Stimulated activated naive CD4-positive, alpha-beta T cell (primary cell): Measurements from ENCODE around the gene HSPBP1.
A peak's percentile ranks its signal among the peaks of the same experiment; 100 is the strongest.
"Not testable (repeated sequence)": the region's sequence is repeated elsewhere in the genome, so short reads cannot be mapped to it uniquely, and the experiment has no call there.

Experiments used
- DNase-seq, 6 experiments: peaks; one replicate each; lab custom pipeline; 2025; lab: John Stamatoyannopoulos, UW

HSPBP1 gene, protein sequence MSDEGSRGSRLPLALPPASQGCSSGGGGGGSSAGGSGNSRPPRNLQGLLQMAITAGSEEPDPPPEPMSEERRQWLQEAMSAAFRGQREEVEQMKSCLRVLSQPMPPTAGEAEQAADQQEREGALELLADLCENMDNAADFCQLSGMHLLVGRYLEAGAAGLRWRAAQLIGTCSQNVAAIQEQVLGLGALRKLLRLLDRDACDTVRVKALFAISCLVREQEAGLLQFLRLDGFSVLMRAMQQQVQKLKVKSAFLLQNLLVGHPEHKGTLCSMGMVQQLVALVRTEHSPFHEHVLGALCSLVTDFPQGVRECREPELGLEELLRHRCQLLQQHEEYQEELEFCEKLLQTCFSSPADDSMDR

DNA sequence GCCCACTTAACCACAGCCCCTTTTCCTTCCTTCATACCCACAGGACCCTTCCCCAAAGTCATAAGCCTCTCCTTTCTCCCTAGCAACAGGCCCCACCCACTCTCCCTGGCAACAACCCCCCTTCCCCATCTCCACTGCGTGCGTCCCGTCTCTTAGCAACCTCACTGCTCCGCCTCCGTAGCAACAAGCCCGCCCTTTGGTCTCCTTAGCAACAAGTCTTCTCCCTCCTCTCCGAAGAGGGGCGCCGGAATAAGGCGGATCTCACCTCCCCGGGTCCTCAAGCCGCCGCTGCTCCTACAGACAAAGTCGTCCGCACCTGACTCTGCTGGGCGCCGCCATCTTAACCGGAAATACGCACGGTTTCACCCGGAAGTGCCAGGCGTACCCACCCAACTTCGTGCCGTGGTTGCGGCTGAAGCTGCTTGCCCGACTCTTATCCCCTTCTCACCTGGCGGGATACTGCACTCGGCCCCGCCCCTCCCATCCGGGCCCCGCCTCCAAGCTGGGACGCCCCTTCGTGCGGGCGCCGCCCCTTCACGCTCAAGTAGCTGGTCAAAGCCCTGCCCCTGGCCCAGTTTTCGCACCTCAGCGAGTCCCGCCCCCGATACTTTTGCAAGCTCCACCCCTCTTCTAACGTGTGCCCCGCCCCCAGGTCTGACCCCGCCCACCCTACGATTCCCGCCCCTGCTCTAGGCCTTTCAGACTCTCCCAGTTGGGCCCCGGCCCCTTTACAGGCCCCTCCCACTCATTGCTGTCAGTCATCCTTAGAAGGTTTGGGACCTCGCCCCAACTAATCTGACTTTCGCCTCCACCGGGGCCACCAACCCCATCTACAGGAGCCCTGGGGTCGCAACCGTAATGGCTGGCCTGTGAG lies at the start of gene HSPBP1:
HSPBP1 (minus strand) TSS at position 341 of the 874 bp plus-strand sequence. CDS start 502 bp downstream, outside the sequence.
- peak; percentile 90 to 96 (median 94) for DNase-seq

GRCh38 chr19:55328774-55329318 lies 48.9 kb upstream of the HSPBP1 start:
- not testable (repeated sequence) for DNase-seq

- no peak for DNase-seq
Measured at GRCh38 chr19:55325172-55325571, 45.3 kb upstream of the HSPBP1 start, which contains the start of gene TMEM150B. Gene TMEM150B (minus strand): TSS chr19:55325341. CDS start chr19:55321036, 4,305 bp downstream.

DNA sequence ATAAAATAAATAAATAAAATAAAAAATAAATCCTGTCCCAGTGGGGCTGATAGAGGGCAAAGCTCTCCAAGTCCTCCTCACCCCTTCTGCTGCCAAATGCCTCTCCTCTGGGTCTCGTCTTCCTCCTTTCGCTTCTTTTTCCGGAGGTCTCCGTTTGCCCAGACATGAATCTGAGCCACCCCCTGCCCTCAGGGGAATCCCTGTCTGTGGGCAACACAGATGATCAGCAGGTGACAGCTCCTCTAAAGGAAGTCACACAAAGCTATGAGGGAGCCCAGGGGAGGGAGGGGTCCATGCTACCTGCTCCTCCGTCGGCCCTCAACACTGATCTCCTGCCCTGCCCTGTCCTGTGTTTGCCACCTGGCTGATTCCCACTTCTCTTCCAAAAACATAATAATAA lies 44.8 kb upstream of the HSPBP1 start:
- DNase-seq, result no peak

DNA sequence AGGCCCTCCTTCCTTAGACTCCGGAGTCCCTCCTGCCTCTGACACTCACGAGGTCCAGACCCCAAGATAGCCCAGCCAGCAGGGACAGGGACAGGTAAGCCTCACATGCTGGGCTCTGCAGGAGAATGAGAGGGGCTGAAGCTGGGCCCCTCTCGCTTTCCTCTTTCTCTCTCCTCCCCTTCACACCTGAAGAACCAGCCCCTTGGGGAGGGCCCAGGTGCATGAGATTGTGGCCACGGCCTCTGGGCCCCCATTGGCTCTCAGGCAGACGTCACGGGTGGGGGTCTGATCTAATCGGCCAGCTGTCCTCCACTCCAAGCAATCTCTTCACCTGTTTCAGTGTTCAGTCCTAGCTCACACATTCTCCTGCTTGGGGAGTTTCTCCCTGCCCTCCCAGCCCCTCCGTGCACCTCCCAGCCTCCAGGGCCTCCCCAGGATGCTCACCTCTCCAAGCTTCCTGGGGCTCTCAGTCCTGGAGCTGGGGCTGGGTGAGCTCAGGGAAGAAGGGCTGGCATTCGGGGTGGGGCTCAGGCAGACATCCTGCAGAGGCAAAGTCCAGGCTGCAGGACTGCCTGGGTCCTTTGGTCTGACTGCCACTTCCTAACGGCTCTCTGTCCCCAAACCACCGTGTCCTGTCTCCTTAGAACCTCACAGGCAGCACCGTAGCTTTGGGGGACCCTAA lies 42.4 kb upstream of the HSPBP1 start:
- no peak for DNase-seq

- DNase-seq, result no peak
Measured at GRCh38 chr19:55321466-55322137, 41.7 kb upstream of the HSPBP1 start.

DNA sequence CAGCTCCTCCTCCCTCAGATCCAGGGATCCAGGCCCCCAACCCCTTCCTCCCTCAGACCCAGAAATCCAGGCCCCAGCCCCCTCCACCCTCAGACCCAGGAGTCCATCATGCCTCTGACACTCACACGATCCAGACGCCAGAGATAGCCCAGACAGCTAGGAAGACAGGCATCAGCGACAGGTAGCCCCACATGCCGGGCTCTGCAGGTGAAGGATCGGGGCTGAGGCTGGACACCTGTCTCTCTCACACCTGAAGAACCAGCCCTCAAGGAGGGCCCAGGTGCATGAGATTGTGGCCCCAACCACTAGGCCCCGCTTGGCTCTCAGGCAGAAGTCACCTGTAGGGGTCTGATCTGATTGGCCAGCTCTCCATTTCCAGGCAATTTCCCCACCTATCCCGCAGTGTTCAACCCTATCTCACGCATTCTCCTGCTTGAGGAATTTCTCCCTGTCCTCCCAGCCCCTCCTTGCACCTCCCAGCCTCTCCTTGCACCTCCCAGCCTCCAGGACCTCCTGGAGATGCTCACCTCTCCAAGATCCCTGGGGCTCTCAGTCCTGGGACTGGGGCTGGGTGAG lies 41.0 kb upstream of the HSPBP1 start:
- no peak for DNase-seq

DNA sequence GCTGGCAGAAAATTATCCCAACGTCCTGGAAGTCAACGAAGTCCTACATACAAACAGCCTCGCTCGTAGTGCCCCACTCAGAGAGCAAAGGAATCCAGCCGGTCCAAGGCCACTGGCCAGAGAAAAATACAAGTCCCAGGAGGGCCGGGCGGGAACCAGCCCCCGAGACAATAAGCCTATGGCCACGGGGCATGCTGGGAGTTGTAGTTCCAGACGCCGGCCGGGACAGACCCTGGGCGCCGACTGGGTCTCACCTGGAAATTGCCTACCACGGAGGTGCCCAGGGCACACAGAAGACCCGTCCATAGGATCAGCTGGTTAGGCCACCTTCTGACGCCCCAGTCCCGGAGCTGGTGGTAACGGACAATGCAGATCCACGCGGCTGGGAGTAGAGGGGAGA lies 39.9 kb upstream of the HSPBP1 start:
- DNase-seq, result no peak

DNA sequence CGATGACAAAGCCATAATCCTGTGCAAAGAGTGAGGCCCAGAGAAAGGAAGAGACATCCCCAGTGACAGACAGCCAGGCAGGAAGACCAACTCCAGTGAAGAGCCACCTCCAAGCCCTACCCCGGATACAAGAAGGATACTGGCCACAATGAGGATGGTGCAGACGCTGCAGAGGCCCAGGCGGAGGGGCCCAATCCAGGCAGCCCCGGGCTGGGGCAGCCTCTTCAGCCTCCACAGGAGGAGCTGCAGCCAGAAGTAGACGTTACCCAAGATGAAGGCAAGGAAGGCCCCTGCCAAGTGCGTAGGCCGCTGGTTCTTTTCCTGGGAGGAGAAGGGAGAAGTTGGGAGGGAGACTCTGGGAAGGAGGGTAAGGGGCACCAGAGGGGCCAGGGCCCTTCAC lies 36.7 kb upstream of the HSPBP1 start:
- no peak for DNase-seq

GRCh38 chr19:55315956-55316525 lies 36.1 kb upstream of the HSPBP1 start:
- DNase-seq, result no peak

DNA sequence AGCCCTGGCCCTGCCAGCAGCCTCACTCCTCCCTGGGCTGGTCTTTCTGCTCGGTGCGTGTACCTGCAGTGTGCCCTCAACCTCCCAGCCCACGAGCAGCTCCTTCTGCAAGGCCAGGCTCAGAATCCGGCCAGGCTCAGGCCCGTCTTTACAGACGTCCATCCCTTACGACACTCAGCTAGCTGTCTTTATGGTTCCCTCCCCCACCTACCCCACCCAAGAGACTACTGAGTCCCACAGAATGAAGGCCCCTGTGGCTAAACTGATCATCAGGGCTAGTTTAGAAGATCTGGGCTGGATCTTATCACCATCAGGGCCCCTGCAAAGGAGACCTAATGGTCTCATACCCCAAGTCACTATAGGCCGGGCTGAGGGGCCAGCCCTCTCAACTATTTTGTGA lies 34.5 kb upstream of the HSPBP1 start:
- DNase-seq, result no peak

GRCh38 chr19:55312621-55313512 lies 33.0 kb upstream of the HSPBP1 start:
- no peak for DNase-seq

DNA sequence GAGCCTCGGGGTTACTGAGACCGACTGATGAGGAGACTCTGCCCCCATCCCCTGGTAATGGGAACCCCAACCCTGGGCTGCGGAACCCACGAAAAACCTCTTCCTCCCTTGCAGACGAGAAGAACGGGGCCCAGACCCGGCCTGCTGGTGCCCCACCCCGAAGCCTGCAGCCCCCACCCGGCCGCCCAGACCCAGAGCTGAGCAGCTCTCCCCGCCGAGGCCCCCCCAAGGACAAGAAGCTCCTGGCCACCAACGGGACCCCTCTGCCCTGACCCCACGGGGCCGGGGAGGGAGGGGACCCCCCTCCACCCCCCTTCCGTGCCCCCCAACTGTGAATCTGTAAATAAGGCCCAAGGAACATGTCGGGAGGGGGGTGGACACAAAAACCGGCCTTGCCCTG lies 31.9 kb upstream of the HSPBP1 start:
- DNase-seq, result no peak

- DNase-seq, result no peak
Measured at GRCh38 chr19:55311397-55311796, 31.5 kb upstream of the HSPBP1 start.

DNA sequence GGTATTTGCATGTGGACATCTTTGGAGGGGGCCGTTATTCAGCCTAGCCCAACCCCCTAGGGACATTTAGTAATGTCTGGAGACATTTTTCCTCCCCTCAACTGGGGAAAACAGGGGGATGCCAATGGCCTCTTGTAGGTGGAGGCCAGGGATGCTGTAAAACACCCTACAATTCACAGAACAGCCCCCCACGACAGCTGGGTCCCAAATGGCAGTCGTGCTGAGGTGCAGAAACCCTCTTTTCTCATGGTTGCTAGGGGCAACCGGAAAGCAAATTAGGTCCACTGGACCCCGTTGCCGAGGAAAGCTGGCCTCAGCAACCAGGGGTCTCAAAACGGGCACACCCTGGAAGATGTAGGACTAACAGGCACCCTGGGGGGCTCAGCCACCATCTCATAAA lies 30.6 kb upstream of the HSPBP1 start:
- DNase-seq, result no peak

GRCh38 chr19:55309448-55309847 lies 29.5 kb upstream of the HSPBP1 start:
- DNase-seq, result no peak

DNA sequence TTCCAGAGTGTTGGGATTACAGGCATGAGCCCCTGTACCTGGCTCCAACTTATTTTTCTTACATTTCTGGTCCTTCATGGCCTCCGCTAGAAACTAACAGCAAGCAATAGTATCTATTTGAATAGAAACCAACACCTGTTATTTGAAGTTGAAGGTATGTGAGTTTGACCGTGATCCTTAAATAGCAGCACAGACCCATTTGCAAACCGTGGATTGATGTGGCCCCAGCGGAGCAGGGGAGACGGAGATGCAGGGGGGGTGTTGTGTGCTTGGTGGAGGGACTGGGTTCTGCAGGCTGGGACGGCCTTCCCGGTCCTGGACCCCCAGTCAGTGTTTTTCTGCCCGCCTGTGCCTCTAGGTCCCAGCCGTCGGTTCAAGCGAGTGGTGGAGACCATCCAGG lies 28.4 kb upstream of the HSPBP1 start:
- no peak for DNase-seq

GRCh38 chr19:55306712-55307111 lies 26.8 kb upstream of the HSPBP1 start:
- DNase-seq, result no peak

- DNase-seq, result no peak
Measured at GRCh38 chr19:55305983-55306562, 26.2 kb upstream of the HSPBP1 start.
